Mesodermal cell (in vitro differentiated cells): ENCODE results near the gene FXYD7.
A peak's percentile ranks its signal among the peaks of the same experiment; 100 is the strongest.

ENCODE experiments used
- H3K27ac ChIP-seq: 2 replicates; pipeline ENCODE4 v1.7.0; 2013; ENCODE audit warnings: mild to moderate bottlenecking, low read depth, low read length, moderate library complexity; ENCODE audit not compliant: severe bottlenecking
- H3K36me3 ChIP-seq: 2 replicates; pipeline ENCODE4 v1.7.1; 2013; ENCODE audit warnings: mild to moderate bottlenecking, low read length, moderate library complexity; ENCODE audit not compliant: control insufficient read depth, insufficient read depth
- H3K4me1 ChIP-seq: one replicate; pipeline ENCODE4 v1.7.1; 2013; ENCODE audit warnings: mild to moderate bottlenecking, low read length; ENCODE audit not compliant: insufficient read depth, control insufficient read depth, poor library complexity, severe bottlenecking
- H3K4me3 ChIP-seq: 2 replicates; pipeline ENCODE4 v1.7.0; 2013; ENCODE audit warnings: low read length, control low read depth, mild to moderate bottlenecking; ENCODE audit not compliant: insufficient read depth, poor library complexity, severe bottlenecking; ENCODE audit errors: extremely low read depth
- H3K9me3 ChIP-seq: 2 replicates; pipeline ENCODE4 v1.7.1; 2013; ENCODE audit warnings: mild to moderate bottlenecking, low read length, moderate library complexity; ENCODE audit not compliant: control insufficient read depth
- WGBS, 2 experiments: methylation state at CpG; one replicate each; pipeline ENCODE4 v1.1.5; 2013; ENCODE audit warnings: missing lambda C conversion rate in 2 of 2; ENCODE audit not compliant: insufficient coverage in 2 of 2; 5-methylcytosine and 5-hydroxymethylcytosine counted together

Gene FXYD7

DNA sequence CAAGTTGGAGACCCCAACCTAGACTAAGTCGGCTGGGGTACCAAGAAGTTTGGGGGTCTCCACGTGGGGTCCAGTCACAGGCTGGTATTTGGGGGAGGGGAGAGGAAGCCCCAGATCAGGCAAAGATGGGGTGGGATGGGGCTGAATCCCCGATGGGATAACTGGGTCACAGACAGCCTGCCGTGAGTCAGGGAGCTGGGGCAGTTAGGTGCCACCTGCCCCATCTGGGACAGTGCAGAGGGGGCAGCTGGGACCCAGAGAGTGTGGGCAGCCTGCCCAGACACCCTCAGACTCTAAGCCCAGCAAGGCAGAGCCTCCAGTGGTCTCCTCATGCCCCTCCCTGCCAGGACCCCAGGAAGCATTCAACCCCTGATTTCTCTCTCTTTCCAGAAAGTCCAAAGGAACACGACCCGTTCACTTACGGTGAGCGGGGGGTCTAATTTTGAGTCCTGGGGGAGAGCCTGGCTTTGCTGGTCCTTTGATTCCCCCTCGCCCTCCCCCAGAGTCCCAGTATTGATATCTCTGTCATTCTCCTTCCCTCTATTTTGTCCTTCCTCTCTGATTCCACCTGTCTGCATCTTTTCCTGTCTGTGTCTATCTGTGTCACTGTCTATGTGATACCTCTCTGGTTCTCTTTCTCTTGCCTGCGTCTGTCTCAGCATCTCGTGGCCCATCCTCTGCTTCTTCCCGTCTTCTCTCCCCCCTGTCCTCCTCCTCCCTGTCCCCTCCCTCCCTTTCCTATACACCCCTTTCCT lies 2.7 kb upstream of the FXYD7 start:
- 75 to 78% methylated on average over 12 of the region's 12 CpGs for WGBS, 2 experiments
- Histone ChIP-seq H3K9me3 (no peaks in the 10 kb centered on the region), H3K4me1 (peaks cover 22% of the 10 kb centered on the region), H3K27ac (no peak overlapping the region), H3K36me3 (no peaks in the 10 kb centered on the region), H3K4me3 (no peak overlapping the region)

GRCh38 chr19:35140962-35141836 lies 1.9 kb upstream of the FXYD7 start:
- 6 to 7% methylated on average over 22 to 36 of the region's 48 CpGs for WGBS, 2 experiments

DNA sequence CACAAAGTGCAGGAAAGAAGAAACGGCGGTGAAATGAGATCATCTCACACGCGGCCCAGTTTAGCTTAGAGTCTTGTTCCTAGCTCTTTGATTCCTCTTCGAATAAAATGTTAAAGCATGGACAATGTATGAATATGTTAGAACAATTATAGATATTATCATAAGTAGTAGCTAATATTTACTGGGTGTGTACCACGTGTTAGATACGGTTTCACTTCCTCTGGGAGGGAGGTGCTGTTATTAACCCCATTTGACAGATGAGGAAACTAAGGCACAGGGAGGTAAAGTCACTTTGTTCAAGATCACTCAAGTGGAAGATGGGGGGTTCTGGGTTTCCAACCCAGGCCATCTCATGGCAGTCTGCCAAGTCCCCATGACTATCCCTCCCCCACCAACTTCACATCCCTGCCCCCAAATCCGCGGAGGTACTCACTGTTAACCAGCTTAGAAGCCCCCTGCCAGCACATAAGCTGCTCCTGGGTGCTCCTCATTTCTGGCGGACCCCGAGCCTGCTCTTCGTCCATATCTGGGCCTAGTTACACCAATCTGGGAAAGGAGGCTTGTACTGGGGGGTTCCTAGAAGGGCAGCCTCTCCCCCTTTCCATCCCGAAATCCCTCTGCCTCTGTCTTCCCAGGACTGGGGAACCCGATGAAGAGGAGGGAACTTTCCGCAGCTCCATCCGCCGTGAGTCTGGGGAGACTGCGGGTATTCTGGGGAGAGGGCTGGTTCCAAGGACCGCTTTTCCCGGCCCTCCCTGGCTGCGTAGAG lies 1.0 kb upstream of the FXYD7 start:
- no peak overlapping the region for H3K4me3 ChIP-seq

More at GRCh38 chr19:35140962-35141836, 1.9 kb upstream of the FXYD7 start:
- Histone ChIP-seq H3K4me1 (peaks cover 22% of the 10 kb centered on the region), H3K9me3 (no peaks in the 10 kb centered on the region), H3K4me3 (no peak overlapping the region), H3K27ac (no peak overlapping the region), H3K36me3 (no peaks in the 10 kb centered on the region)

GRCh38 chr19:35142606-35143230 lies 337 bp upstream of the FXYD7 start:
- no peak overlapping the region for H3K27ac ChIP-seq
- no peaks in the 10 kb centered on the region for H3K36me3 ChIP-seq
- H3K4me3 ChIP-seq = peak overlapping the region; percentile 26
- WGBS, 2 experiments = 0 to 2% methylated on average over 5 to 11 of the region's 46 CpGs
- H3K4me1 ChIP-seq = peaks cover 22% of the 10 kb centered on the region
- no peaks in the 10 kb centered on the region for H3K9me3 ChIP-seq

More for the DNA sequence above, 1.0 kb upstream of the FXYD7 start:
- H3K4me1 ChIP-seq = peaks cover 22% of the 10 kb centered on the region
- H3K36me3 ChIP-seq = no peaks in the 10 kb centered on the region
- H3K9me3 ChIP-seq = no peaks in the 10 kb centered on the region
- H3K27ac ChIP-seq = no peak overlapping the region
- 2 to 22% methylated on average over 8 to 14 of the region's 21 CpGs for WGBS, 2 experiments

DNA sequence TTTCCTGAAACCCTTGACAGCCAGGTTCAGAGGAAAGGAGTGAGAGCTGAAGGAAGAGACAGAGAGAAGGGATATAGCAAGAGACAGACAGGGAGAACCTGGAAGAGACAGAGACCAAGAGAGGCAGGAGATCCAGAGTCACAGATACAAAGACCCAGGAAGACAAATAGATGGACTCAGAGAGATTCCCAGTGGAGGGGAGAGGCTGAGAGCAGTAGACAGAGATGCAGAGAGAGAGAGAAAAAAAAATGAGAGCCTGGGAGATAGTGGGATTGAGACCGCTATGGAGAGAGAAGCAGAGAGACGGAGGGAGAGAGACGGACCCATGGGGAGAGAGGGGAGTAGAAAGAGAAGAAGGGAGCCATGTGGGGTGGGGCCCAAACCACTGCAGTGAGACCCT lies 763 bp downstream of the FXYD7 start:
- Histone ChIP-seq H3K27ac (no peak overlapping the region), H3K4me1 (peaks cover 22% of the 10 kb centered on the region), H3K9me3 (no peaks in the 10 kb centered on the region), H3K4me3 (no peak overlapping the region), H3K36me3 (no peaks in the 10 kb centered on the region)
- 25 to 29% methylated on average over 2 to 3 of the region's 3 CpGs for WGBS, 2 experiments

- WGBS, 2 experiments = 8 to 10% methylated on average over 2 to 3 of the region's 6 CpGs
- Histone ChIP-seq H3K9me3 (no peaks in the 10 kb centered on the region), H3K27ac (no peak overlapping the region), H3K4me1 (peaks cover 18% of the 10 kb centered on the region), H3K4me3 (no peak overlapping the region), H3K36me3 (no peaks in the 10 kb centered on the region)
These were observed 1.2 kb downstream of the FXYD7 start for GRCh38 chr19:35144259-35144599.

DNA sequence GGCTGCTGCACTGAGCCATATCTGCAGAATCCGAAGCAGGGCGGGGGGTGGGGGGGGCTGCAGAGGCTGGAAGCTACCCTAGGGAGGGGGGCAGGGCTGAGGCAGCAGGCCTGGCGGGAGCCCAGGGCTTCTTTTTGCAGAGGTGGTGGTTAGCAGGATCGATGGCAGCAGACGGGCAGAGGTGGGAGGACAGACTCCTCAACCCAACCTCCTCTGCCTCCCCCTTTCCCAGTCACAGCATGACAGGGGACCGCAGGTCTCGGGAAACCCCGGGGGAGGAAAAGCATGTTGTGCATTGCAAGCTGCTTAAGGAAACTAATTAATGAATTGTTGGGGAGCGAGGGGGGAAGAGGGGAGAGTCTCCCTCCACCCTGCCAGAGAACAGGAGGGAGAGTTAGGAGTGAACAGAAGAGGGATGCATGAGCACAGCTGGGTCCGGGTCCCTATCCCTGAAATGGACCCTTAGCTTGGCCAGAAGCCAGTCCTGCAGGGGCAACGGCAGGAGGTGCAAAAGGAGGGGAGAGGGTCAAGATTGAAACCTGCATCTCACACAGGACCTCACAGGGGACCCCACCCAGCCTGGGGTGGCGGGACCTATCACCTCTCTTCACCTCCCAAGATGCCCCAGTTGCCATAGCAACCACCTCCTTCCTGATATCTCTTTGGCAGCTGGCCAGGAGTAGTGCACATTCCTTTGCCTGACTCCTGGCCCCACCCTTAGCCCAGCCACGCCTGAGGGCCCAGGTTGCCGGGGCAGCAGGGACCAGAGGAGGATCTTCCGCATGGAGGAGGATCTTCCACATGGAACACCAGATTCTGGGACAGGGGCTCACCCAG lies 1.8 kb downstream of the FXYD7 start:
- Histone ChIP-seq H3K36me3 (no peaks in the 10 kb centered on the region), H3K4me3 (no peak overlapping the region), H3K4me1 (peaks cover 13% of the 10 kb centered on the region), H3K9me3 (no peaks in the 10 kb centered on the region), H3K27ac (no peak overlapping the region)
- WGBS, 2 experiments = 23 to 26% methylated on average over 6 to 7 of the region's 15 CpGs

DNA sequence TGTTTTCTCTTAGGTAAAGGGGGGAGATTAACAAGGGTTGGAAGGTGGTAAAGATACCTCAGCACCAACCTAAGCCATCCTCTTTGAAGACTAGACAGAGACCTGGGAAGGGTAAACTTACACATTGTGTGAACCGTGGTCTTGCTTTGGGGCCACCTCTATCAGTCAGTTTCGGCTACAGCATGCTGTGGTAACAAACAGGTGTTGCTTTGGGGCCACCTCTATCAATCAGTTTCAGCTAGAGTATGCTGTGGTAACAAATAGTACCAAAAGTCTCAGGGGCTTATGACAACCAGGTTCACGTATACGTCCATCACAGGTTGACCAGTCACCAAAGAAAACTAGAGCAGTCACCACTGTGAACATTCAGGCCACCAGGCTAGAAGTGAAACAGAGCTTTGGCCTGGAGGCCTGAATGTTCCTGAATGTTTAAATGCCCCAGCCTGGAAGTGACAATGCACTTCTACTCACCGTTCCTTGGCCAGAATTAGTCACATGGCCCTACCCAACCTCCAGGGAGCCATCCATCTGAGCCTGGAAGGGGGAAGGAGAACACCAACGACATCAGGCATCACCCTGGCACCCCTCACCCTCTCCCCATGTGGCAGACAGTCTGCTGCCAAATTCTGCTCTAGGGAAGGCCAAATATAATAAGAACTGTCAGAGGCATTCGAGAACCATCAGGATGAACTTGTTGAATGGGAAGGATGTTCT lies 3.8 kb downstream of the FXYD7 start:
- Histone ChIP-seq H3K4me1 (peaks cover 10% of the 10 kb centered on the region), H3K9me3 (no peaks in the 10 kb centered on the region), H3K27ac (no peak overlapping the region), H3K4me3 (no peak overlapping the region), H3K36me3 (no peaks in the 10 kb centered on the region)
- 93 to 97% methylated on average over 4 to 5 of the region's 7 CpGs for WGBS, 2 experiments

- 100% methylated on average over 1 of the region's 3 CpGs for WGBS, 2 experiments
- Histone ChIP-seq H3K4me3 (no peak overlapping the region), H3K36me3 (no peaks in the 10 kb centered on the region)
These were observed 6.4 kb downstream of the FXYD7 start for GRCh38 chr19:35149463-35149862.

More at GRCh38 chr19:35149463-35149862, 6.4 kb downstream of the FXYD7 start:
- Histone ChIP-seq H3K4me1 (peaks cover 10% of the 10 kb centered on the region), H3K9me3 (no peaks in the 10 kb centered on the region), H3K27ac (no peak overlapping the region)
